Stimulated activated CD4-positive, alpha-beta T cell treated with anti-CD3 and anti-CD28 coated beads, Interleukin-2, amount 100 ng/mL, for 4 hours (primary cell): ENCODE data around the gene B4GALT3.

Source experiments
- DNase-seq: peaks from one replicate; pipeline ENCODE4 v3.0.0-alpha.2; 2020; ENCODE audit warnings: low read depth

B4GALT3 gene

GRCh38 chr1:161206411-161207140, 29.3 kb upstream of the B4GALT3 start:
- DNase-seq, result no peak

- peak; percentile 94 for DNase-seq
These were observed 24.8 kb upstream of the B4GALT3 start, which contains the start of gene NDUFS2 for GRCh38 chr1:161201836-161202712. NDUFS2 (plus strand) TSS chr1:161202367; CDS start chr1:161202386, 19 bp downstream.

- DNase-seq, result no peak
These were observed 23.9 kb upstream of the B4GALT3 start for GRCh38 chr1:161200992-161201835.

- no peak for DNase-seq
These were observed 23.2 kb upstream of the B4GALT3 start for GRCh38 chr1:161200421-161200991.

- DNase-seq, result no peak
These were observed 22.3 kb upstream of the B4GALT3 start for GRCh38 chr1:161199506-161200139.

- no peak for DNase-seq
These were observed 21.7 kb upstream of the B4GALT3 start, which contains the start of gene ADAMTS4 for GRCh38 chr1:161198897-161199431. ADAMTS4 (minus strand) TSS chr1:161199054; CDS start chr1:161198627, 427 bp downstream.

- no peak for DNase-seq
These were observed 21.0 kb upstream of the B4GALT3 start for GRCh38 chr1:161198194-161198896.

GRCh38 chr1:161197560-161198193, 20.4 kb upstream of the B4GALT3 start:
- DNase-seq, result no peak

GRCh38 chr1:161196521-161197451, 19.5 kb upstream of the B4GALT3 start:
- DNase-seq, result no peak

GRCh38 chr1:161196111-161196510, 18.8 kb upstream of the B4GALT3 start:
- DNase-seq, result no peak

- no peak for DNase-seq
These were observed 17.9 kb upstream of the B4GALT3 start for GRCh38 chr1:161195171-161195570.

- DNase-seq, result no peak
These were observed 16.4 kb upstream of the B4GALT3 start for GRCh38 chr1:161193561-161194235.

- DNase-seq, result peak; percentile 54
These were observed 15.5 kb upstream of the B4GALT3 start for GRCh38 chr1:161192476-161193465.

- DNase-seq, result no peak
These were observed 14.7 kb upstream of the B4GALT3 start for GRCh38 chr1:161191971-161192370.

GRCh38 chr1:161190962-161191521, 13.7 kb upstream of the B4GALT3 start:
- no peak for DNase-seq

- no peak for DNase-seq
These were observed 11.7 kb upstream of the B4GALT3 start for GRCh38 chr1:161189036-161189435.
